Mesenchymal stem cell (in vitro differentiated cells and primary cell): ENCODE results near the gene SPRED2.
A peak's percentile ranks its signal among the peaks of the same experiment; 100 is the strongest.

Source experiments
- DNase-seq: peaks from one replicate; pipeline ENCODE4 v3.0.0-alpha.2; 2013
- H2AFZ ChIP-seq: one replicate; pipeline ENCODE4 v1.6.1; 2013; ENCODE audit warnings: low read depth, mild to moderate bottlenecking, control low read depth, inconsistent platforms, low read length, moderate library complexity
- H2AK5ac ChIP-seq: 2 replicates; pipeline ENCODE4 v1.6.1; 2013; ENCODE audit warnings: low read length, moderate library complexity, mild to moderate bottlenecking, inconsistent platforms; ENCODE audit not compliant: severe bottlenecking
- H2BK120ac ChIP-seq: one replicate; pipeline ENCODE4 v1.6.1; 2013; ENCODE audit warnings: low read depth, mild to moderate bottlenecking, inconsistent platforms, low read length, moderate library complexity
- H2BK12ac ChIP-seq, 2 experiments: one replicate each; pipeline ENCODE4 v1.6.1; 2013; ENCODE audit warnings: inconsistent platforms in 2 of 2, low read length in 2 of 2, mild to moderate bottlenecking in 2 of 2, moderate library complexity in 2 of 2, control low read depth in 1 of 2
- H2BK15ac ChIP-seq: one replicate; pipeline ENCODE4 v1.6.1; 2013; ENCODE audit warnings: mild to moderate bottlenecking, low read depth, inconsistent platforms; ENCODE audit not compliant: poor library complexity, severe bottlenecking
- H2BK5ac ChIP-seq: 2 replicates; pipeline ENCODE4 v1.6.1; 2013; ENCODE audit warnings: low read depth, mild to moderate bottlenecking, low read length, control low read depth, inconsistent platforms; ENCODE audit not compliant: poor library complexity, severe bottlenecking
- H3K14ac ChIP-seq, 2 experiments: one replicate each; pipeline ENCODE4 v1.6.1; 2013; ENCODE audit warnings: inconsistent platforms in 2 of 2, low read length in 2 of 2, control low read depth in 1 of 2, mild to moderate bottlenecking in 1 of 2, moderate library complexity in 1 of 2
- H3K18ac ChIP-seq, 2 experiments: one replicate each; pipeline ENCODE4 v1.6.1; 2013; ENCODE audit warnings: inconsistent platforms in 2 of 2, low read length in 2 of 2, control low read depth in 1 of 2, low read depth in 1 of 2, mild to moderate bottlenecking in 1 of 2
- H3K23ac ChIP-seq, 2 experiments: one replicate each; pipeline ENCODE4 v1.6.1; 2013; ENCODE audit warnings: inconsistent platforms in 2 of 2, low read length in 2 of 2, mild to moderate bottlenecking in 2 of 2, moderate library complexity in 2 of 2, control low read depth in 1 of 2
- H3K27ac ChIP-seq: 2 replicates; pipeline ENCODE4 v1.5.1; 2013; ENCODE audit warnings: mild to moderate bottlenecking, moderate library complexity, low read length, control low read depth, inconsistent platforms; ENCODE audit not compliant: poor library complexity, severe bottlenecking
- H3K27me3 ChIP-seq, 2 experiments: 2 replicates each; pipeline versions ENCODE4 v1.6.1 to v1.7.0; 2013; ENCODE audit warnings: low read length in 2 of 2, mild to moderate bottlenecking in 2 of 2, moderate library complexity in 2 of 2, control low read depth in 1 of 2, inconsistent platforms in 1 of 2; ENCODE audit not compliant: control insufficient read depth in 1 of 2, insufficient read depth in 1 of 2
- H3K36me3 ChIP-seq, 2 experiments: 2 replicates each; pipeline versions ENCODE4 v1.6.1 to v1.7.0; 2013; ENCODE audit warnings: low read length in 2 of 2, control low read depth in 1 of 2, inconsistent platforms in 1 of 2, low read depth in 1 of 2, mild to moderate bottlenecking in 1 of 2; ENCODE audit not compliant: insufficient read depth in 2 of 2, control insufficient read depth in 1 of 2
- H3K4ac ChIP-seq, 2 experiments: one replicate each; pipeline ENCODE4 v1.6.1; 2013; ENCODE audit warnings: inconsistent platforms in 2 of 2, low read length in 2 of 2, mild to moderate bottlenecking in 2 of 2, moderate library complexity in 2 of 2, control low read depth in 1 of 2, low read depth in 1 of 2
- H3K4me1 ChIP-seq: 2 replicates; pipeline ENCODE4 v1.6.1; 2013; ENCODE audit warnings: low read depth, low read length, control low read depth; ENCODE audit not compliant: control insufficient read depth, insufficient read depth
- H3K4me2 ChIP-seq: 2 replicates; pipeline ENCODE4 v1.6.1; 2013; ENCODE audit warnings: low read length, mild to moderate bottlenecking, inconsistent platforms; ENCODE audit not compliant: poor library complexity, severe bottlenecking
- H3K4me3 ChIP-seq, 2 experiments: 2 replicates each; pipeline versions ENCODE4 v1.5.1 to v1.7.0; 2013; ENCODE audit warnings: low read length in 2 of 2, mild to moderate bottlenecking in 2 of 2, control low read depth in 1 of 2, low read depth in 1 of 2; ENCODE audit not compliant: insufficient read depth in 1 of 2
- H3K79me1 ChIP-seq: replicated peaks from 2 replicates; pipeline ENCODE4 v1.6.1; 2013; ENCODE audit warnings: mild to moderate bottlenecking, control low read depth, low read length, inconsistent platforms; ENCODE audit not compliant: poor library complexity, severe bottlenecking
- H3K9ac ChIP-seq: 2 replicates; pipeline ENCODE4 v1.7.0; 2013; ENCODE audit warnings: mild to moderate bottlenecking, low read length, moderate library complexity
- H3K9me3 ChIP-seq: 2 replicates; pipeline ENCODE4 v1.7.0; 2013; ENCODE audit warnings: mild to moderate bottlenecking, low read length; ENCODE audit not compliant: control insufficient read depth
- H4K8ac ChIP-seq: one replicate; pipeline ENCODE4 v1.6.1; 2013; ENCODE audit warnings: inconsistent platforms, mild to moderate bottlenecking, low read length, moderate library complexity
- H4K91ac ChIP-seq: one replicate; pipeline ENCODE4 v1.6.1; 2013; ENCODE audit warnings: mild to moderate bottlenecking, low read length, inconsistent platforms
- whole genome bisulfite sequencing: methylation state at CpG from one replicate; pipeline ENCODE4 v1.1.7; 2013; ENCODE audit warnings: mixed read lengths; 5-methylcytosine and 5-hydroxymethylcytosine counted together

Gene SPRED2

DNA sequence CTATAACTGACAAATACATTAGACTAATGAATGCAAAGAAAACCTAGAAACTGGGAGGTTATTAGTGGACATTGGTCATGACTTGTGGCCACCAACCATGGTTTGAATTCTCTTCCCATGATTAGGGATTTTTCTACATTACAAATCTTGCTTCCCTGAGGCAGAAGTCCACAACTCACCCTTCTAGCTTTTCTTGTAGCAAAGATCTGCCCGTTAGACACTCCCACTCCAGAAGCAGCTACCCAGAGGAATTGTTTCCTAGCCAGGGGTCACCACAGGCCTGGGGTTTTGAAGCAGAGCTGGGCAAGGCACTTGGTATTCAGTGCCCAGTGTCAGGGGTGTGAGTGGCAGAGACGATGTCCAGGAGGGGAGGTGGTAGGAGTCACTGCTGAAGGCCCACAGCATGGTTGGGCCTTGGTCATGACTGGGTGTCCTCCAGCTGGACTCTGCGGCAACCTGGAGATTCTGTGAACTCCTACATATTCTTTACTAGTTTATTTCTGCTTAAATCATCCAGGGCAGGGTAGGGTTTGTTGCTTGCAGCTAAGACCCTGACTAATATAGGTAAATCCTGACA is 149.8 kb downstream of the SPRED2 start:
- WGBS = 79% methylated on average over 2 of the region's 3 CpGs
- Histone ChIP-seq H3K23ac (peak overlapping the region in 1 of 2 experiments; percentile 70), H2BK15ac (no peak overlapping the region), H2BK5ac (no peak overlapping the region), H2AK5ac (no peak overlapping the region), H3K4ac (peak overlapping the region; percentile 89 to 90), H3K4me3 (no peak overlapping the region), H4K91ac (peak overlapping the region; percentile 97), H3K27ac (no peak overlapping the region), H2BK12ac (peak overlapping the region in 1 of 2 experiments; percentile 75), H3K9ac (no peak overlapping the region), H3K27me3 (no peaks in the 10 kb centered on the region), H3K4me1 (peaks cover 5% of the 10 kb centered on the region), H3K14ac (peak overlapping the region in 1 of 2 experiments; percentile 79), H2BK120ac (peak overlapping the region; percentile 64), H3K36me3 (no peaks in the 10 kb centered on the region), H3K4me2 (no peak overlapping the region), H3K9me3 (no peaks in the 10 kb centered on the region), H3K79me1 (no peaks in the 10 kb centered on the region), H3K18ac (peak overlapping the region; percentile 80 to 86), H4K8ac (peak overlapping the region; percentile 83), H2AFZ (no peak overlapping the region)
- DNase-seq = no peak

DNA sequence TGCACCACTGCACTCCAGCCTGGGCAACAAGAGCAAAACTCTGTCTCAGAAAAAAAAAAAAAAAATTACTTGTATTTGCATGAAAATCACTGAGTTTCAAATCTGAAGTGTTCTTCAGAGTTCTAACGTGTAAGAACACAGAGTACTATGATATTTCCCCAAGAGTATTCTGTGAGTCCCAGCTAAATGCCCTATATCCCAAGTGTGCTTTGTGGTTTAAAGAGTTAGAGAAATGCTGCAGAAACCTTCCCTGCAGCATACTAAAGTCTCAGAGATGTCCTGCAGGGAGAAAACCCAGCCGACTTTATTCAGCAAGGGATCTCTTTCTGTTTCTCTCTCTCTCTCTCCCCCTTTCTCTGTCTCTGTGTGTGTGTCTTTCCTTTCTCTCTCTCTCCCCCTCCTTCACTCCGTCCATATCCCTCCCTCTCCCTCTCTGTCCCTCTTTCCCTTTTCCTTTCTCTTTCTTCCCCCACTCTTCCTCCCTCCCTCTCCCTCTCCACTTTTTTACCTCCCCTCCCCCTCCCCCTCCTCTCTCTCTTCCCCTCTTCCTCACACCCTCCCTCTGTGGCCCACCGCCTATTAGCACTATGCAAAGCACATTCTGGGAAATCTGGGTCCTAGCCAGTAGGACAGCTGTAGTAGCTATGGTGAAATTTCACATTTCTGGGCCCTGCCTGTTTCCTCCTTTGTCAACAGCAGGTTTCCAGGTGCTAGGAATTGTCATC is 150.6 kb downstream of the SPRED2 start:
- H3K4ac ChIP-seq = peak overlapping the region in 1 of 2 experiments; percentile 74
- H3K4me1 ChIP-seq = peaks cover 5% of the 10 kb centered on the region
- H3K4me2 ChIP-seq = no peak overlapping the region
- no peaks in the 10 kb centered on the region for H3K27me3 ChIP-seq
- peak overlapping the region; percentile 42 for H2BK120ac ChIP-seq
- no peak overlapping the region for H3K14ac ChIP-seq
- H4K8ac ChIP-seq = peak overlapping the region; percentile 80
- H3K36me3 ChIP-seq = no peaks in the 10 kb centered on the region
- H4K91ac ChIP-seq = no peak overlapping the region
- no peak overlapping the region for H2AK5ac ChIP-seq
- H2AFZ ChIP-seq = no peak overlapping the region
- no peaks in the 10 kb centered on the region for H3K79me1 ChIP-seq
- DNase-seq = peak; percentile 59
- peak overlapping the region; percentile 4 to 5 for H3K18ac ChIP-seq
- no peak overlapping the region for H3K23ac ChIP-seq
- WGBS = 32% methylated on average over 3 of the region's 4 CpGs
- H3K27ac ChIP-seq = no peak overlapping the region
- H3K4me3 ChIP-seq = no peak overlapping the region
- H3K9ac ChIP-seq = peak overlapping the region; percentile 1
- peak overlapping the region in 1 of 2 experiments; percentile 52 for H2BK12ac ChIP-seq
- no peak overlapping the region for H2BK5ac ChIP-seq
- no peak overlapping the region for H2BK15ac ChIP-seq
- no peaks in the 10 kb centered on the region for H3K9me3 ChIP-seq

DNA sequence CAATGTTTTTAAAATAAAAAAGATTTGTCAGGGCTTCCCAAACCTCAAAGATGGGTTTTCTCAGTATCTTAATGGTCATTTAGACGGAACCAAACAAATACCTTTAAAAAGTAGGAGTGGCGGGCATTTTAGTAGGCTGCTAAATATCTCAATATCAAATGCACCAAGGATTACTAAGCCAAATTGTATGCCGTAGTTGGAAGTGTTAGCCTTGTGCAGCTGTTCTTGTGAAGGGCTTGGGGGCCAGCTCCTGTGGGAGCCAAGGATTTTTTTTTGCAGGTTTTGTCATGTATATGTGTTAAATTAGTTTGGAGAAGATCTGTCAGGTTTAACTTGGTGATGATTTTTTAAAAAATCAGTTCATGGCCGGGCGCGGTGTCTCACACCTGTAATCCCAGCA is 152.6 kb downstream of the SPRED2 start:
- H3K23ac ChIP-seq = no peak overlapping the region
- H3K36me3 ChIP-seq = peaks cover 3 to 11% of the 10 kb centered on the region in 2 experiments
- H2AFZ ChIP-seq = no peak overlapping the region
- H3K18ac ChIP-seq = peak overlapping the region in 1 of 2 experiments; percentile 92
- H3K14ac ChIP-seq = no peak overlapping the region
- H3K79me1 ChIP-seq = no peaks in the 10 kb centered on the region
- no peaks in the 10 kb centered on the region for H3K27me3 ChIP-seq
- H2BK12ac ChIP-seq = no peak overlapping the region
- DNase-seq = no peak
- H4K91ac ChIP-seq = no peak overlapping the region
- H2BK15ac ChIP-seq = peak overlapping the region; percentile 81
- no peak overlapping the region for H3K4me3 ChIP-seq
- no peak overlapping the region for H2BK5ac ChIP-seq
- WGBS = 82% methylated on average over 6 of the region's 6 CpGs
- peak overlapping the region in 1 of 2 experiments; percentile 87 for H3K4ac ChIP-seq
- H3K9ac ChIP-seq = no peak overlapping the region
- H2BK120ac ChIP-seq = peak overlapping the region; percentile 83
- H3K4me2 ChIP-seq = no peak overlapping the region
- H3K9me3 ChIP-seq = no peaks in the 10 kb centered on the region
- H2AK5ac ChIP-seq = no peak overlapping the region
- no peak overlapping the region for H3K27ac ChIP-seq
- peak overlapping the region; percentile 58 for H4K8ac ChIP-seq
- H3K4me1 ChIP-seq = peaks cover 5% of the 10 kb centered on the region

DNA sequence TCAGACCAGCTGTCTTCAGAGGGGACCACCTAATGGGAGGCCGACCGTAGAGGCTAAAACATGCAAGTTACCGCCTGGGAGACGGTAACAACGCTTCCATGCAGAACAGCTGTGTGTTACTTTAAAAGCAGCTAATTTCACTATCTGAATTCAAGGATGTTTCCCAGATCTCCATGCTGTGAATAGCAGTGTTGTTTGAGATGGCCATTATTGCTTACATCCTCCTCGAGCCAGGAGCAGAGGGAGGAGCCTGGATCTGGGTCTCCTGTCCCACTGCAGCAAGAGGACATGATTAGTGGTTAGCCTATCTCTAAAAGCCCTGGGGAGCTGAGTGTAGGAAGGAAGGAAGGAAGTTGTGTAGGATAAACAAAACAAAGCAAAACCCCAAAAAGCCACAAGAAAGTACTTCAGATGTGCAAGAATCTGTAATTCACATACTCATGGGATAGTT is 153.8 kb downstream of the SPRED2 start:
- Histone ChIP-seq H3K4me3 (no peak overlapping the region), H4K8ac (peak overlapping the region; percentile 94), H2BK12ac (peak overlapping the region; percentile 16 to 96), H3K23ac (no peak overlapping the region), H2AK5ac (no peak overlapping the region), H3K27me3 (no peaks in the 10 kb centered on the region), H3K9ac (no peak overlapping the region), H2BK15ac (no peak overlapping the region), H3K27ac (no peak overlapping the region), H3K79me1 (no peaks in the 10 kb centered on the region), H2BK5ac (no peak overlapping the region), H4K91ac (peak overlapping the region; percentile 58), H3K14ac (no peak overlapping the region), H3K18ac (peak overlapping the region; percentile 83 to 96), H2BK120ac (peak overlapping the region; percentile 9), H3K4me1 (peaks cover 5% of the 10 kb centered on the region), H2AFZ (no peak overlapping the region), H3K9me3 (no peaks in the 10 kb centered on the region), H3K4me2 (no peak overlapping the region), H3K4ac (peak overlapping the region; percentile 45 to 69), H3K36me3 (peaks cover 7 to 18% of the 10 kb centered on the region in 2 experiments)
- peak; percentile 94 for DNase-seq
- 17% methylated on average over 5 of the region's 6 CpGs for WGBS
